Measurements from ENCODE around the gene NALCN. TPM values are rescaled to one million over a fixed set of nuclear protein-coding genes. Genes with fewer than 3 reads are reported as not detected.

NALCN gene
- total and polyA plus RNA-seq, 2 of the 8 experiments (the other 6 are each of a cell fraction or from before 2014, with no cell fraction given): 0.26 to 0.54 TPM

DNA sequence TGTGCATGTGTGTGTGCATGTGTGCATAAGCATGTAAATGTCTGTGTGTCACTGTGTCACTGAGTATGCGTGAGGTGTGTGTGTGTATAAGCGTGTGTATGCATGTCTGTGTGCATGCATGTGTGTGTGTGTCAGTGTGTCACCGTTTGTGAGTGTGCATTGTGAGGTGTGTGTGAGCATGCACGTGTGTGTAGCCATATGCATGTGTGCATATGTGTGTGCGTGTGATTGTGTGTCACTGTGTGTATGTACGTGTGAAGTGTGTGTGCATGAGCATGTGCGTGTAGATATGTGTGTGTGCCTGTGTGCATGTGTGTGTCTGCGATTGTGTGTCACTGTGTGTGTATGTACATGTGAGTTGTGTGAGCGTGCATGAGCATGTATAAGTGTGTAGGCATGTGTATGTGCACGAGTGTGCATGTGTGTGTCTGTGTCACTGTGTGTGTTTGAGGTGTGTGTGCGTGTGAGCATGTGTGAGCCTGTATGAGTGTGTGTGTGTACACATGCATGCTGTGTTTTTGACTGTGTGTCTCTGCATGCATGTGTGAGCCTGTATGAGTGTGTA is 144.5 kb downstream of the NALCN start:
- Histone ChIP-seq H2BK5ac (ENCODE audit: low read depth, low read length) (peak overlapping the region; percentile 46), H2AK5ac (ENCODE audit: low read depth, low read length) (peak overlapping the region; percentile 93), H3K4me1 (replicated peaks in 1 of 4; ENCODE audit: control insufficient read depth in 3 of 4, insufficient read depth in 4 of 4, low read length in 3 of 4) (peaks cover 0 to 4% (median 0%) of the 10 kb centered on the region in 4 experiments; a peak in 1 of 7 replicates), H3K23me2 (ENCODE audit: low read depth, low read length) (peaks cover 5% of the 10 kb centered on the region), H2AFZ (ENCODE audit: low read length) (no peak overlapping the region), H3K27me3 (replicated peaks in 1 of 4; ENCODE audit: control insufficient read depth in 3 of 4, extremely low read depth in 1 of 4, insufficient read depth in 3 of 4, low read length in 3 of 4) (no peaks in the 10 kb centered on the region), H3K79me2 (ENCODE audit: control insufficient read depth in 1 of 2, insufficient read depth in 2 of 2, low read length in 2 of 2) (no peaks in the 10 kb centered on the region), H3K56ac (replicated peaks; ENCODE audit: insufficient read length, low read depth, low read length) (no peak overlapping the region), H4K5ac (ENCODE audit: insufficient read length, low read depth, low read length) (no peak overlapping the region), H4K8ac (ENCODE audit: extremely low read depth, insufficient read depth, low read length) (no peak overlapping the region), H2BK15ac (ENCODE audit: low read length) (0 out of 2 replicates have a peak overlapping the region, but pooled peaks have one; percentile 85), H3K4ac (replicated peaks; ENCODE audit: insufficient read length, low read depth, low read length) (peak overlapping the region; percentile 57), H3K36me3 (ENCODE audit: control insufficient read depth in 2 of 4, insufficient read depth in 4 of 4, low read length in 3 of 4) (no peaks in the 10 kb centered on the region), H2BK120ac (replicated peaks; ENCODE audit: low read depth, low read length) (no peak overlapping the region), H3K27ac (ENCODE audit: low read depth, low read length) (no peak overlapping the region), H3K9ac (replicated peaks in 1 of 4; ENCODE audit: extremely low read depth in 1 of 4, low read depth in 3 of 4, low read length in 3 of 4) (no peak overlapping the region; a peak in 1 of 7 replicates), H2BK12ac (ENCODE audit: low read depth, low read length) (peak overlapping the region; percentile 81; the same call in 1 of the 2 replicates), H3K9me3 (ENCODE audit: insufficient read depth in 2 of 2, low read depth in 1 of 2, low read length in 1 of 2) (no peaks in the 10 kb centered on the region), H3K18ac (ENCODE audit: extremely low read depth, low read length) (no peak overlapping the region), H4K20me1 (replicated peaks in 1 of 2; ENCODE audit: control insufficient read depth in 1 of 2, insufficient read depth in 2 of 2, low read length in 2 of 2) (peaks cover 0 to 7% of the 10 kb centered on the region in 2 experiments), H2BK20ac (ENCODE audit: low read length) (no peak overlapping the region; the same call in 1 of the 2 replicates), H4K91ac (replicated peaks; ENCODE audit: insufficient read length, low read length) (peak overlapping the region; percentile 13), H3K4me2 (ENCODE audit: insufficient read depth in 1 of 2, low read depth in 2 of 2, low read length in 2 of 2) (no peak overlapping the region), H3K79me1 (ENCODE audit: low read depth, low read length) (no peaks in the 10 kb centered on the region), H3K14ac (ENCODE audit: insufficient read length) (no peak overlapping the region), H3K4me3 (ENCODE audit: extremely low read depth in 1 of 4, insufficient read depth in 2 of 4, low read depth in 3 of 4, low read length in 4 of 4) (no peak overlapping the region), H3K23ac (ENCODE audit: insufficient read length) (peak overlapping the region; percentile 93)
- POLR2A ChIA-PET (ENCODE audit: partially characterized antibody): no interaction called here
- TF ChIP-seq KDM5A (IDR thresholded peaks at IDR 0.05; ENCODE audit: low read length): no peak
- TF ChIP-seq SIN3A (conservative IDR thresholded peaks at IDR 0.05 in 1 of 2, IDR thresholded peaks at IDR 0.05 in 1 of 2; ENCODE audit: low read depth in 1 of 2, low read length in 2 of 2): no peak
- no peak for TF ChIP-seq EP300 (IDR thresholded peaks at IDR 0.05; ENCODE audit: borderline replicate concordance in 1 of 2, low read depth in 2 of 2, low read length in 2 of 2)
- TF ChIP-seq RBBP5 (IDR thresholded peaks at IDR 0.05; ENCODE audit: borderline replicate concordance, low read depth, low read length): no peak
- no peak for TF ChIP-seq GTF2F1 (IDR thresholded peaks at IDR 0.05; ENCODE audit: borderline replicate concordance, low read depth, low read length)
- no peak for TF ChIP-seq TCF12 (IDR thresholded peaks at IDR 0.05; ENCODE audit: low read depth, low read length)
- TF ChIP-seq, protein P1, sequence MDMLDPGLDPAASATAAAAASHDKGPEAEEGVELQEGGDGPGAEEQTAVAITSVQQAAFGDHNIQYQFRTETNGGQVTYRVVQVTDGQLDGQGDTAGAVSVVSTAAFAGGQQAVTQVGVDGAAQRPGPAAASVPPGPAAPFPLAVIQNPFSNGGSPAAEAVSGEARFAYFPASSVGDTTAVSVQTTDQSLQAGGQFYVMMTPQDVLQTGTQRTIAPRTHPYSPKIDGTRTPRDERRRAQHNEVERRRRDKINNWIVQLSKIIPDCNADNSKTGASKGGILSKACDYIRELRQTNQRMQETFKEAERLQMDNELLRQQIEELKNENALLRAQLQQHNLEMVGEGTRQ (IDR thresholded peaks at IDR 0.05; ENCODE audit: low read length): no peak
- TF ChIP-seq KDM1A (IDR thresholded peaks at IDR 0.05; ENCODE audit: borderline replicate concordance, low read length): no peak
- CTCF ChIA-PET (ENCODE audit: partially characterized antibody): no interaction called here
- no peak for DNase-seq (ENCODE audit: low read depth in 1 of 2, low spot score in 2 of 2)
- 88% methylated on average over 11 of the region's 11 CpGs; no CpG with 5 or more reads in 1 of the 2 experiments for WGBS, 2 experiments (ENCODE audit: extremely low coverage in 1 of 2, insufficient coverage in 1 of 2, insufficient read length in 1 of 2, insufficient replicate concordance in 2 of 2, low coverage in 1 of 2, low lambda C conversion rate in 2 of 2, missing lambda C conversion rate in 1 of 2)
- FAIRE-seq: no peak

Measured in H1 (cell line).